GM21786 (cell line): Measurements from ENCODE around the gene PAF1.
"Not testable (repeated sequence)": the region's sequence is repeated elsewhere in the genome, so short reads cannot be mapped to it uniquely, and the experiment has no call there.

Experiments
- ATAC-seq: cut with Tn5 transposase; IDR thresholded peaks from one replicate; pipeline ENCODE4 v1.9.1; 2021; ENCODE audit not compliant: unreplicated experiment

PAF1 gene

GRCh38 chr19:39384839-39385568 lies 5.9 kb downstream of the PAF1 start:
- no peak for ATAC-seq

- no peak for ATAC-seq
Measured at GRCh38 chr19:39382991-39383828, 7.7 kb downstream of the PAF1 start.

GRCh38 chr19:39381910-39382611 lies 8.8 kb downstream of the PAF1 start:
- no peak for ATAC-seq

- no peak for ATAC-seq
Measured at GRCh38 chr19:39380521-39381502, 10.1 kb downstream of the PAF1 start.

- no peak for ATAC-seq
Measured at GRCh38 chr19:39379865-39380396, 11.0 kb downstream of the PAF1 start.

GRCh38 chr19:39379366-39379765 lies 11.5 kb downstream of the PAF1 start:
- not testable (repeated sequence) for ATAC-seq

- ATAC-seq: no peak
Measured at GRCh38 chr19:39377373-39378362, 13.2 kb downstream of the PAF1 start.

- no peak for ATAC-seq
Measured at GRCh38 chr19:39375929-39376328, 15.0 kb downstream of the PAF1 start.

GRCh38 chr19:39372941-39373340 lies 18.0 kb downstream of the PAF1 start:
- ATAC-seq: no peak

GRCh38 chr19:39372047-39372802 lies 18.7 kb downstream of the PAF1 start:
- ATAC-seq: no peak

- ATAC-seq: no peak
Measured at GRCh38 chr19:39370735-39371134, 20.2 kb downstream of the PAF1 start.

GRCh38 chr19:39369200-39369599 lies 21.7 kb downstream of the PAF1 start:
- ATAC-seq: no peak

- no peak for ATAC-seq
Measured at GRCh38 chr19:39365531-39365930, 25.4 kb downstream of the PAF1 start.

GRCh38 chr19:39363901-39364457 lies 26.9 kb downstream of the PAF1 start:
- no peak for ATAC-seq

GRCh38 chr19:39362682-39363657 lies 27.9 kb downstream of the PAF1 start:
- no peak for ATAC-seq

GRCh38 chr19:39360599-39360998 lies 30.3 kb downstream of the PAF1 start:
- no peak for ATAC-seq

GRCh38 chr19:39359026-39359425 lies 31.9 kb downstream of the PAF1 start:
- ATAC-seq: no peak
